B cell (primary cell): ENCODE data around the gene STAT5A. TPM values are rescaled to one million over a fixed set of nuclear protein-coding genes. Genes with fewer than 3 reads are reported as not detected.

Experiments used
- ATAC-seq: fragments of 200-7000 bp; cut with Tn5 transposase; one replicate; pipeline ENCODE4 v1.10.0; 2021; ENCODE audit warnings: low read depth, mild to moderate bottlenecking, moderate number of reproducible peaks, moderate library complexity
- CTCF ChIA-PET: fragments of 350-600 bp; sonication (Branson Sonifier 250); formaldehyde crosslinking; loops from one replicate; lab custom pipeline; 2021; ENCODE audit warnings: antibody characterized with exemption, inconsistent platforms; lab: Charles Lee
- POLR2A ChIA-PET: fragments of 350-600 bp; sonication (Branson Sonifier 250); formaldehyde crosslinking; loops from one replicate; lab custom pipeline; 2021; ENCODE audit warnings: antibody characterized with exemption; lab: Charles Lee
- DNase-seq: peaks from one replicate; pipeline ENCODE4 v3.0.0; 2013
- H2AFZ ChIP-seq: 2 replicates; pipeline ENCODE4 v1.6.1; 2012; ENCODE audit warnings: mild to moderate bottlenecking, low read depth, low read length; ENCODE audit not compliant: insufficient read depth, poor library complexity, severe bottlenecking
- H3K27ac ChIP-seq, 2 donors: 1 replicate in 1 of 2; 2 replicates in 1 of 2; pipeline ENCODE4 v1.5.1; 2012 to 2013; ENCODE audit warnings: low read length in 2 of 2, mild to moderate bottlenecking in 2 of 2, moderate library complexity in 1 of 2
- H3K27me3 ChIP-seq, 4 experiments: fragments of 200-600 bp in 1 of 4; sonication (generic) in 1 of 4; replicated peaks in 1 of 4; 1 replicate in 2 of 4; 2 replicates in 2 of 4; pipeline versions ENCODE4 v1.6.1 to v1.7.0; 2013 to 2016; ENCODE audit warnings: low read length in 3 of 4, mild to moderate bottlenecking in 2 of 4, mixed read lengths in 1 of 4, moderate library complexity in 1 of 4; ENCODE audit not compliant: insufficient read depth in 4 of 4, control insufficient read depth in 3 of 4; ENCODE audit errors: control extremely low read depth in 1 of 4
- H3K36me3 ChIP-seq, 2 experiments: replicated peaks in 1 of 2; 1 replicate in 1 of 2; 2 replicates in 1 of 2; pipeline versions ENCODE4 v1.6.1 to v1.7.1; 2013; ENCODE audit warnings: low read length in 1 of 2; ENCODE audit not compliant: insufficient read depth in 2 of 2, control insufficient read depth in 1 of 2; ENCODE audit errors: control extremely low read depth in 1 of 2, extremely low read depth in 1 of 2
- H3K4me1 ChIP-seq, 2 donors: fragments of 200-600 bp in 1 of 2; sonication (generic) in 1 of 2; 1 replicate in 1 of 2; 2 replicates in 1 of 2; pipeline versions ENCODE4 v1.5.1 to v1.6.1; 2013 to 2017; ENCODE audit warnings: low read length in 2 of 2; ENCODE audit not compliant: control insufficient read depth in 2 of 2, insufficient read depth in 2 of 2
- H3K4me2 ChIP-seq: replicated peaks from 2 replicates; pipeline ENCODE3; 2012; ENCODE audit warnings: mild to moderate bottlenecking, low read depth, low read length; ENCODE audit not compliant: poor library complexity, severe bottlenecking
- H3K4me3 ChIP-seq, 5 experiments: fragments of 200-600 bp in 1 of 5; sonication (generic) in 1 of 5; 1 replicate in 3 of 5; 2 replicates in 2 of 5; pipeline versions ENCODE4 v1.5.1 to v1.7.0; 2011 to 2016; ENCODE audit warnings: low read length in 4 of 5, mild to moderate bottlenecking in 4 of 5, low read depth in 2 of 5, control low read depth in 1 of 5, moderate library complexity in 1 of 5; ENCODE audit not compliant: insufficient read depth in 1 of 5; ENCODE audit errors: control extremely low read depth in 1 of 5, extremely low read depth in 1 of 5
- H3K79me2 ChIP-seq: fragments of 200-600 bp; sonication (generic); one replicate; pipeline ENCODE4 v1.6.0; 2016; ENCODE audit warnings: low read length; ENCODE audit not compliant: control insufficient read depth, insufficient read depth
- H3K9ac ChIP-seq: fragments of 200-600 bp; sonication (generic); 2 replicates; pipeline ENCODE4 v1.6.1; 2017; ENCODE audit warnings: mild to moderate bottlenecking, low read length, moderate library complexity
- H3K9me3 ChIP-seq, 3 donors: one replicate each; pipeline versions ENCODE4 v1.6.1 to v1.7.1; 2013; ENCODE audit warnings: low read length in 2 of 3; ENCODE audit not compliant: control insufficient read depth in 2 of 3, insufficient read depth in 1 of 3; ENCODE audit errors: control extremely low read depth in 1 of 3
- H4K20me1 ChIP-seq: 2 replicates; pipeline ENCODE4 v1.6.0; 2012; ENCODE audit warnings: mild to moderate bottlenecking, low read length; ENCODE audit not compliant: insufficient read depth, control insufficient read depth, poor library complexity, severe bottlenecking
- H3K27ac Mint-ChIP-seq: one replicate; pipeline ENCODE4 v1.8.0; 2021; ENCODE audit warnings: mixed read lengths
- H3K27me3 Mint-ChIP-seq: one replicate; pipeline ENCODE4 v1.8.0; 2021; ENCODE audit warnings: mixed read lengths
- H3K4me1 Mint-ChIP-seq: one replicate; pipeline ENCODE4 v1.8.0; 2021; ENCODE audit warnings: mixed read lengths
- H3K4me3 Mint-ChIP-seq: one replicate; pipeline ENCODE4 v1.8.0; 2021; ENCODE audit warnings: mixed read lengths
- H3K9me3 Mint-ChIP-seq: one replicate; pipeline ENCODE4 v1.8.0; 2022; ENCODE audit warnings: mixed read lengths; ENCODE audit not compliant: insufficient read depth
- EZH2 ChIP-seq: IDR thresholded peaks from 2 replicates; pipeline ENCODE4 v1.6.1; 2012; ENCODE audit warnings: borderline replicate concordance, low read depth, mild to moderate bottlenecking, moderate library complexity, low read length; ENCODE audit not compliant: insufficient read depth, poor library complexity, severe bottlenecking
- WGBS: methylation state at CpG from one replicate; pipeline ENCODE4 v1.1.5; 2013; ENCODE audit warnings: missing lambda C conversion rate; ENCODE audit not compliant: insufficient coverage; 5-methylcytosine and 5-hydroxymethylcytosine counted together
- intact Hi-C: fragments of 100-400 bp; cut with micrococcal nuclease; formaldehyde crosslinking; loops from one replicate; pipeline ENCODE4 v1.10.0; 2022
- polyA plus RNA-seq: library from polyadenylated mRNA; depleted of rRNA; stranded (reverse); fragments of >200 nt; gene quantifications from 2 replicates; pipeline ENCODE4 v1.2.3, GENCODE V29; 2012
- total RNA-seq, 2 donors: library from RNA; stranded (reverse); fragments of 120-200 nt in 1 of 2; gene quantifications; 1 replicate in 1 of 2; 2 replicates in 1 of 2; pipeline versions ENCODE4 v1.2.3 to v1.2.4, GENCODE V29; 2013 to 2022
- TF ChIP-seq, protein P1 (sequence below): fragments of 200-600 bp; IDR thresholded peaks from one replicate; pipeline ENCODE4 v1.8.0; 2022; ENCODE audit warnings: antibody characterized with exemption, mild to moderate bottlenecking

Gene STAT5A
- total and polyA plus RNA-seq, 2 donors (not counting 1 experiment from before 2014, with no cell fraction given): 48.8 to 110 TPM

DNA sequence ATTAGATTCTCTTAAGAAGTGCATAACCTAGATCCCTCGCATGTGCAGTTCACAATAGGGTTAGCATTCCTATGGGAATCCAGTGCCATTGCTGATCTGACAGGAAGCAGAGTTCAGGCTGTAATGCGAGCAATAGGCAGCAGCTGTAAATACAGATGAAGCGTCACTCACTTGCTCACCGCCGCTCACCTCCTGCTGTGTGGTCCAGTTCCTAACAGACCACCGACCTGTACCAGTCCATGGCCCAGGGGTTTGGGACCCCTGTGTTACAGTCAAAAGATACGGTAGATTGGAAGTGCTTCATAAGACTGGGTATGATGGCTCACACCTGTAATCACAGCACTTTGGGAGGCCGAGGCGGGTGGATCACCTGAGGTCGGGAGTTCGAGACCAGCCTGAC is 2.8 kb downstream of the STAT5A start:
- peaks cover 11% of the 10 kb centered on the region for H3K79me2 ChIP-seq
- DNase-seq: no peak
- no peak overlapping the region for H3K27ac ChIP-seq
- no peaks in the 10 kb centered on the region for H3K9me3 ChIP-seq
- no peaks in the 10 kb centered on the region for H3K27me3 ChIP-seq
- intact Hi-C loops: no loop called here
- ChIA-PET POLR2A (interaction anchor here (0.6 to 0.7 kb wide), 2 partner anchors 23 to 37 kb away, joined by 3 read pairs; no protein-coding TSS in a partner anchor), CTCF (interaction anchor here (0.7 to 1.6 kb wide), 2 partner anchors 69 to 110 kb away, joined by 4 to 6 read pairs; partner anchors contain the start of gene KCNH4)
- Mint-ChIP-seq H3K9me3 (no peaks in the 10 kb centered on the region), H3K27me3 (no peaks in the 10 kb centered on the region), H3K27ac (no peak overlapping the region), H3K4me1 (peaks cover 38% of the 10 kb centered on the region), H3K4me3 (no peak overlapping the region)
- WGBS: 98% methylated on average over 6 of the region's 11 CpGs
- H3K9ac ChIP-seq: no peak overlapping the region
- no peak overlapping the region for H2AFZ ChIP-seq
- H4K20me1 ChIP-seq: no peaks in the 10 kb centered on the region
- TF ChIP-seq, protein P1, sequence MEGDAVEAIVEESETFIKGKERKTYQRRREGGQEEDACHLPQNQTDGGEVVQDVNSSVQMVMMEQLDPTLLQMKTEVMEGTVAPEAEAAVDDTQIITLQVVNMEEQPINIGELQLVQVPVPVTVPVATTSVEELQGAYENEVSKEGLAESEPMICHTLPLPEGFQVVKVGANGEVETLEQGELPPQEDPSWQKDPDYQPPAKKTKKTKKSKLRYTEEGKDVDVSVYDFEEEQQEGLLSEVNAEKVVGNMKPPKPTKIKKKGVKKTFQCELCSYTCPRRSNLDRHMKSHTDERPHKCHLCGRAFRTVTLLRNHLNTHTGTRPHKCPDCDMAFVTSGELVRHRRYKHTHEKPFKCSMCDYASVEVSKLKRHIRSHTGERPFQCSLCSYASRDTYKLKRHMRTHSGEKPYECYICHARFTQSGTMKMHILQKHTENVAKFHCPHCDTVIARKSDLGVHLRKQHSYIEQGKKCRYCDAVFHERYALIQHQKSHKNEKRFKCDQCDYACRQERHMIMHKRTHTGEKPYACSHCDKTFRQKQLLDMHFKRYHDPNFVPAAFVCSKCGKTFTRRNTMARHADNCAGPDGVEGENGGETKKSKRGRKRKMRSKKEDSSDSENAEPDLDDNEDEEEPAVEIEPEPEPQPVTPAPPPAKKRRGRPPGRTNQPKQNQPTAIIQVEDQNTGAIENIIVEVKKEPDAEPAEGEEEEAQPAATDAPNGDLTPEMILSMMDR: no peak
- TF ChIP-seq EZH2: no peak
- no peak for ATAC-seq
- peaks cover 0 to 32% of the 10 kb centered on the region in 2 experiments for H3K36me3 ChIP-seq
- peaks cover 24 to 35% of the 10 kb centered on the region in 2 donors for H3K4me1 ChIP-seq
- H3K4me3 ChIP-seq: no peak overlapping the region
- no peak overlapping the region for H3K4me2 ChIP-seq

DNA sequence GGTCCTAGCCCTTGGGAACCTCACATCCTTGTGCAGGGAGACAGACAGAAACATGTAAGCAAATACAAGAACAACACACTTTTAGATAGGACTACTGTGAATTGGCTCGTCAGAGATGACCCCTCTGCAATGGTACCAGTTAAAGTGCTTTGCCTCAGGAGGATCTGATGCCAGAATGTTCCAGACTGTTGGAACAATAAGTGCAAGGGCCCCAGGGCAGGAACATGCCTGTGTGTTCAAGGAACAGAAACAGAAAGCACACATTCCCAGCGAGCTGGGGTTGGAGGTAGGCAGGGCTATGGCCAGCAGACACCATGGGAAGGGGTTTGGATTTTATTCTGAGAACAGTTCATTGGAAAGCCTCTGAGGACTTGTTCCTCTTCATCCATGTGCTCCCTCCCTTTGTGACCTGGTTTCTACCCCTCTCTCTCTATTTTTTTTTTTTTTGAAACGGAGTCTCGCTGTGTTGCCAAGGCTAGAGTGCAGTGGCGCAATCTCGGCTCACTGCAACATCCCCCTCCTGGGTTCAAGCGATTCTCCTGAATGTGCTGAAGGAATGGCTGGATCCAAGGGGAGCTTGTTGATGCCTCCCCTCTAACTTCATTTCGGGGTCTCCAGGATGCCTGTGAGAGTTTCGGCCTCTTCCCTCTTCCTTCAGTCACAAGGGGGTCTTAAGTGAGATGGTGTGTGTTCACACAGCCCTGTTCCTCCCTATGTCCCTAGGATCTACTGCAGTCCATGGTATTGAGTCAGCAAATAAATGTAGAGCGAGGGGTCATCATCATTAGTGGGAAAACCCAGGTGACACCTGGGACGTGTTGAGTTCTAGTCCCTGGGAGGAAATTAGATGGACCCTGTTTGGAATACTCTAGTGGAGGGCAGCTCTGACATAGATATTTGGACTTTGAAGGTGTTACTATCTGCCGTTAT is 6.4 kb downstream of the STAT5A start:
- Histone ChIP-seq H3K27me3 (no peaks in the 10 kb centered on the region), H3K79me2 (no peaks in the 10 kb centered on the region), H3K9me3 (no peaks in the 10 kb centered on the region), H3K4me2 (no peak overlapping the region), H3K4me3 (no peak overlapping the region), H3K36me3 (peaks cover 0 to 48% of the 10 kb centered on the region in 2 experiments), H4K20me1 (no peaks in the 10 kb centered on the region), H3K27ac (no peak overlapping the region), H3K4me1 (peaks cover 0 to 5% of the 10 kb centered on the region in 2 donors), H2AFZ (no peak overlapping the region), H3K9ac (no peak overlapping the region)
- POLR2A ChIA-PET: no interaction called here
- intact Hi-C loops: no loop called here
- 64% methylated on average over 2 of the region's 12 CpGs for WGBS
- Mint-ChIP-seq H3K27ac (peak overlapping the region; percentile 4), H3K27me3 (no peaks in the 10 kb centered on the region), H3K9me3 (no peaks in the 10 kb centered on the region), H3K4me1 (peaks cover 13% of the 10 kb centered on the region), H3K4me3 (no peak overlapping the region)
- CTCF ChIA-PET: no interaction called here
- DNase-seq (no peak), ATAC-seq (no peak)
- TF ChIP-seq, protein P1: no peak
- TF ChIP-seq EZH2: no peak
